Keratinocyte (primary cell): Measurements from ENCODE around the gene PIANP. TPM values are rescaled to one million over a fixed set of nuclear protein-coding genes. Genes with fewer than 3 reads are reported as not detected.

Experiments used
- DNase-seq: peaks from one replicate; pipeline ENCODE4 v3.0.0-alpha.2; 2011; ENCODE audit warnings: low read depth, missing footprints, low spot score
- FAIRE-seq: peaks from 2 replicates; lab custom pipeline; 2011; peaks lifted over from hg19 to GRCh38; lab: Jason Lieb, UNC
- H2AFZ ChIP-seq: 2 replicates; pipeline ENCODE4 v1.6.0; 2012; ENCODE audit warnings: low read length, control low read depth, inconsistent platforms; ENCODE audit not compliant: control insufficient read depth
- H3K27ac ChIP-seq: 2 replicates; pipeline ENCODE4 v1.5.1; 2011; ENCODE audit warnings: low read length; ENCODE audit not compliant: control insufficient read depth, insufficient read depth
- H3K27me3 ChIP-seq: 3 replicates; pipeline ENCODE4 v1.6.0; 2011; ENCODE audit warnings: low read length; ENCODE audit not compliant: control insufficient read depth, insufficient read depth; ENCODE audit errors: extremely low read depth
- H3K36me3 ChIP-seq, 2 experiments: 2 replicates in 1 of 2; 3 replicates in 1 of 2; pipeline ENCODE4 v1.5.1; 2011; ENCODE audit warnings: low read length in 2 of 2, mild to moderate bottlenecking in 1 of 2; ENCODE audit not compliant: control insufficient read depth in 2 of 2, insufficient read depth in 2 of 2; ENCODE audit errors: extremely low read depth in 1 of 2
- H3K4me1 ChIP-seq: 3 replicates; pipeline ENCODE4 v1.5.1; 2011; ENCODE audit warnings: low read length; ENCODE audit not compliant: control insufficient read depth, insufficient read depth; ENCODE audit errors: extremely low read depth
- H3K4me2 ChIP-seq: 3 replicates; pipeline ENCODE4 v1.6.0; 2011; ENCODE audit warnings: low read depth, low read length; ENCODE audit not compliant: control insufficient read depth, insufficient read depth; ENCODE audit errors: extremely low read depth
- H3K4me3 ChIP-seq, 3 experiments: fragments of 200-600 bp in 1 of 3; sonication (generic) in 1 of 3; 2 replicates in 2 of 3; 3 replicates in 1 of 3; pipeline ENCODE4 v1.5.1; 2011 to 2016; ENCODE audit warnings: low read length in 3 of 3, mild to moderate bottlenecking in 3 of 3, control low read depth in 2 of 3, inconsistent platforms in 1 of 3, low read depth in 1 of 3, mixed read lengths in 1 of 3, mixed run types in 1 of 3, moderate library complexity in 1 of 3; ENCODE audit not compliant: control insufficient read depth in 2 of 3, insufficient read depth in 2 of 3; ENCODE audit errors: extremely low read depth in 1 of 3
- H3K79me2 ChIP-seq: 2 replicates; pipeline ENCODE4 v1.6.0; 2012; ENCODE audit warnings: low read length; ENCODE audit not compliant: control insufficient read depth, insufficient read depth
- H3K9ac ChIP-seq: 3 replicates; pipeline ENCODE4 v1.6.0; 2011; ENCODE audit warnings: low read length; ENCODE audit not compliant: control insufficient read depth, insufficient read depth; ENCODE audit errors: extremely low read depth
- H3K9me1 ChIP-seq: 3 replicates; pipeline ENCODE4 v1.6.0; 2011; ENCODE audit warnings: low read length; ENCODE audit not compliant: control insufficient read depth, insufficient read depth; ENCODE audit errors: extremely low read depth
- H3K9me3 ChIP-seq: 2 replicates; pipeline ENCODE4 v1.5.1; 2012; ENCODE audit warnings: low read depth, low read length; ENCODE audit not compliant: control insufficient read depth
- H4K20me1 ChIP-seq: 3 replicates; pipeline ENCODE4 v1.6.0; 2011; ENCODE audit warnings: low read length; ENCODE audit not compliant: control insufficient read depth, insufficient read depth; ENCODE audit errors: extremely low read depth
- CTCF ChIP-seq, 3 experiments: IDR thresholded peaks in 1 of 3; conservative IDR thresholded peaks in 1 of 3; optimal IDR thresholded peaks in 1 of 3; 2 replicates in 2 of 3; 3 replicates in 1 of 3; pipeline versions ENCODE3 to v1.5.1; 2011; ENCODE audit warnings: low read length in 3 of 3, mild to moderate bottlenecking in 3 of 3, moderate library complexity in 2 of 3, control low read depth in 1 of 3, inconsistent platforms in 1 of 3; ENCODE audit not compliant: insufficient read depth in 2 of 3; ENCODE audit errors: extremely low read depth in 1 of 3
- EZH2 ChIP-seq: IDR thresholded peaks from one replicate; pipeline ENCODE4 v1.6.1; 2012; ENCODE audit warnings: inconsistent platforms, mild to moderate bottlenecking, low read length, moderate library complexity
- dilution Hi-C: fragments of 300-500 bp; cut with MboI; formaldehyde crosslinking; loops from one replicate; pipeline ENCODE4 v1.7.0; 2020; ENCODE audit warnings: low sequenced_read_pairs; ENCODE audit not compliant: extremely low pct_ligation_motif_present
- polyA plus RNA-seq, 5 experiments: library from polyadenylated mRNA; depleted of rRNA in 3 of 5; stranded (reverse) in 3 of 5; stranded (forward) in 1 of 5; unstranded in 1 of 5; fragments of >200 nt; gene quantifications; 1 replicate in 1 of 5; 2 replicates in 3 of 5; 3 replicates in 1 of 5; pipeline versions ENCODE4 v1.2.1 to v1.2.3, GENCODE V29; 2011 to 2012; ENCODE audit warnings: missing spikeins in 2 of 5, low read depth in 1 of 5, low replicate concordance in 1 of 5

The PIANP gene
- polyA plus RNA-seq, 1 donor (not counting 4 experiments of a cell fraction or from before 2014, with no cell fraction given) = not detected

GRCh38 chr12:6653987-6654386 lies 46.6 kb downstream of the PIANP start:
- Histone ChIP-seq H3K4me2 (no peak overlapping the region), H3K4me3 (no peak overlapping the region), H3K9me1 (no peaks in the 10 kb centered on the region), H3K4me1 (no peaks in the 10 kb centered on the region), H3K27ac (no peak overlapping the region), H4K20me1 (no peaks in the 10 kb centered on the region), H3K9me3 (no peaks in the 10 kb centered on the region), H3K79me2 (no peaks in the 10 kb centered on the region), H2AFZ (no peak overlapping the region), H3K9ac (no peak overlapping the region), H3K36me3 (peaks cover 9 to 19% of the 10 kb centered on the region in 2 experiments), H3K27me3 (no peaks in the 10 kb centered on the region)
- dilution Hi-C loops = no loop called here
- DNase-seq (no peak), FAIRE-seq (no peak)
- TF ChIP-seq CTCF (optimal IDR thresholded peaks at IDR 0.05 in 1 of 3, IDR thresholded peaks at IDR 0.05 in 1 of 3, conservative IDR thresholded peaks at IDR 0.05 in 1 of 3; ENCODE audit: extremely low read depth in 1 of 3, insufficient read depth in 2 of 3, low read length in 3 of 3) (no peak), EZH2 (no peak)

- FAIRE-seq (no peak), DNase-seq (no peak)
- Histone ChIP-seq H3K4me1 (no peaks in the 10 kb centered on the region), H3K4me3 (no peak overlapping the region), H2AFZ (no peak overlapping the region), H3K27me3 (no peaks in the 10 kb centered on the region), H3K27ac (no peak overlapping the region), H3K4me2 (no peak overlapping the region), H3K79me2 (no peaks in the 10 kb centered on the region), H3K36me3 (peaks cover 9 to 17% of the 10 kb centered on the region in 2 experiments), H3K9ac (no peak overlapping the region), H4K20me1 (no peaks in the 10 kb centered on the region), H3K9me1 (no peaks in the 10 kb centered on the region), H3K9me3 (no peaks in the 10 kb centered on the region)
- dilution Hi-C loops = no loop called here
- no peak for TF ChIP-seq CTCF (optimal IDR thresholded peaks at IDR 0.05 in 1 of 3, IDR thresholded peaks at IDR 0.05 in 1 of 3, conservative IDR thresholded peaks at IDR 0.05 in 1 of 3; ENCODE audit: extremely low read depth in 1 of 3, insufficient read depth in 2 of 3, low read length in 3 of 3)
- TF ChIP-seq EZH2 = no peak
These were observed 47.3 kb downstream of the PIANP start for GRCh38 chr12:6653342-6653741.
